ENCODE results near the gene USF3.

The USF3 gene

DNA sequence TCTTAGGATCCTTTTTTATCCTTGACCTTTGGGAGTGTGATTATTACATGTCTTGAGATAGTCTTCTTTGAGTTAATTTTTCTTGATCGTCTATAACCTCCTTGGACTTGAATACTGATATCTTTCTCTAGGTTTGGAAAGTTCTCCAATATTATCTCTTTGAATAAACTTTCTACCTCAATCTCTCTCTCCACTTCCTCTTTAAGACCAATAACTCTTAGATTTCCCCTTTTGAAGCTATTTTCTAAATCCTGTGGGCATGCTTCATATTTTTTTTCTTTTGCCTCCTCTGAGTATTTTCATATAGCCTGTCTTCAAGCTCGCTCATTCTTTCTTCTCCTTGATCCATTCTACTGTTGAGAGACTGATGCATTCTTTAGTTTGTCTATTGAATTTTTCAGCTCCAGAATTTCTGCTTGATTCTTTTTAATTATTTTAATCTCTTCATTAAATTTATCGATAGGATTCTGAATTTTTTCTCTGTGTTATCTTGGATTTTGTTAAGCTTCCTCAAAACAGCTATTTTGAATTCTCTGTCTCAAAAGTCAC lies 12.1 kb downstream of the USF3 start:
- no peak overlapping the region for H3K4me3 Mint-ChIP-seq
- H3K27me3 Mint-ChIP-seq: no peaks in the 10 kb centered on the region
- CTCF ChIA-PET: no interaction called here
- no peak for DNase-seq
- no peaks in the 10 kb centered on the region for H3K4me1 Mint-ChIP-seq
- H3K36me3 Mint-ChIP-seq: peaks cover 30% of the 10 kb centered on the region
- peaks cover 16% of the 10 kb centered on the region for H3K9me3 Mint-ChIP-seq
- no peak overlapping the region for H3K27ac Mint-ChIP-seq

DNA sequence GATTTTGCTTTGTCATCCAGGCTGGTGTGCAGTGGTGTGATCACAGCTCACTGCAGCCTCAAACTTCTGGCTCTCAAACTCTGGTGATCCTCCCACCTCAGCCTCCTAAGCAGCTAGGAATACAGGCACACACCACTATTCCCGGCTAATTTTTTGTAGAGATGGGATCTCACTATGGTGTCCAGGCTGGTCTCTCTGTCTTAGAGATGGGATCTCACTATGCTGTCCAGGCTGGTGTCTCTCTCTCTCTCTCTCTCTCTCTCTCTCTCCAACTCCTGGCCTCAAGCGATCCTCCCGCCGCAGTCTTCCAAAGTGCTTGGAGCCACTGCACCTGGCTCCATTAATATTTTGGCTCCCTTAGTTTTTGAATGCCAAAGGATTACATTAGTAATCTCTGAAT lies 17.7 kb downstream of the USF3 start:
- H3K36me3 Mint-ChIP-seq: peaks cover 22% of the 10 kb centered on the region
- no peak overlapping the region for H3K4me3 Mint-ChIP-seq
- H3K27me3 Mint-ChIP-seq: no peaks in the 10 kb centered on the region
- no peaks in the 10 kb centered on the region for H3K9me3 Mint-ChIP-seq
- DNase-seq: no peak
- H3K27ac Mint-ChIP-seq: peak overlapping the region; percentile 75
- CTCF ChIA-PET: no interaction called here
- H3K4me1 Mint-ChIP-seq: no peaks in the 10 kb centered on the region

DNA sequence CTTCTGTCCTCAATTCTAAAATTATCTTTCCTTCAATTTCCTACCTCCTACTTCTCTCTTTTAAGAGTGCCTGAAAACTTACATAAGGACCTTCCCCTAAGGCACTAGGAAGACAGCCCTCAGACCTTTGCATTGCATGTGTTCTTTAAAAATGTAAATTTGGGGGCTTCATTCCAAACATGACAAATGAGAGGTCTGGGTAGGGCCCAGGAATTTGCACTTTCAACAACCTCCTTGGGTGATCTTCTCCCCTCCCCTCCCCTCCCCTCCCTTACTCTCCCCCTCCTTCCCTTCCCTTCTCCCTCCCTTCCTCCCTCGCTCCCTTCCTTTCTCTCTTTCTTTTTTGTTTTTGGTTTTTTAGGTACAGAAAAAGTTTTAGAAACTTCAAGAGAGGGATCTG lies 18.7 kb downstream of the USF3 start:
- Mint-ChIP-seq H3K9me3 (no peaks in the 10 kb centered on the region), H3K4me1 (no peaks in the 10 kb centered on the region), H3K36me3 (peaks cover 19% of the 10 kb centered on the region), H3K27ac (no peak overlapping the region), H3K4me3 (no peak overlapping the region), H3K27me3 (no peaks in the 10 kb centered on the region)
- no peak for DNase-seq
- CTCF ChIA-PET: no interaction called here

DNA sequence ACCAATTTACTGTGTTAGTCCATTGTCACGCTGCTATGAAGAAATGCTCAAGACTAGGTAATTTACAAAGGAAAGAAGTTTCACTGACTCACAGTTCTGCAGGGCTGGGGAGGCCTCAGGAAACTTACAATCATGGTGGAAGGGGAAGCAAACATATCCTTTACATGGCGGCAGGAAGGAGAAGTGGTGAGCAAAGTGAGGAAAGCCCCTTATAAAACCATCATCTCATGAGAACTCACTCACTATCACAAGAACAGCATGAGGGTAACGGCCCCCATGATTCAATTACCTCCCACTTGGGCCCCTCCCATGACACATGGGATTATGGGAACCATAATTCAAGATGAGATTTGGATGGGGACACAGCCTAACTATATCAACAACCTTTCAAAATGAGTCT lies 20.2 kb downstream of the USF3 start:
- no peaks in the 10 kb centered on the region for H3K9me3 Mint-ChIP-seq
- H3K27me3 Mint-ChIP-seq: no peaks in the 10 kb centered on the region
- H3K4me1 Mint-ChIP-seq: no peaks in the 10 kb centered on the region
- H3K36me3 Mint-ChIP-seq: peaks cover 20% of the 10 kb centered on the region
- no peak overlapping the region for H3K4me3 Mint-ChIP-seq
- H3K27ac Mint-ChIP-seq: no peak overlapping the region
- no peak for DNase-seq
- CTCF ChIA-PET: no interaction called here

DNA sequence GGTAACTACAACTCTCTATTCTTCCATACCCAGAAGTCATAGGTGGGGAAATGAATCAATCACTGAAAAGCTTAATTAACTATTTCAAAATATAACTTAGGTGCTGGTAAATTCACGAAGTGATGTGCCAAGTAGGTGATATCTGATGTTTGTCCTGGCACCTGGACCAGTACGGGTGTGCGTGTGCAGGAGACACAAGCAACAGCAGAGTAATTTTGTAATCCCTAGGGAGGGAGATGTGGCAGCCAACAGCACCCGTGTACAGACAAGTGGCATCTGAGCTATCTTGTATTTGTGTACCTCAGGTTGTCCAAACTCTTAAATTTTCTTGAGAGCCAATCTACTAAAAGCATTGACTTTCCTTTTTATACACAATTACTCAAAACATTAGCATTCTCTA lies 22.8 kb downstream of the USF3 start:
- no peaks in the 10 kb centered on the region for H3K4me1 Mint-ChIP-seq
- no peak overlapping the region for H3K4me3 Mint-ChIP-seq
- DNase-seq: no peak
- H3K36me3 Mint-ChIP-seq: peaks cover 22% of the 10 kb centered on the region
- no peaks in the 10 kb centered on the region for H3K9me3 Mint-ChIP-seq
- H3K27ac Mint-ChIP-seq: no peak overlapping the region
- CTCF ChIA-PET: no interaction called here
- no peaks in the 10 kb centered on the region for H3K27me3 Mint-ChIP-seq

DNA sequence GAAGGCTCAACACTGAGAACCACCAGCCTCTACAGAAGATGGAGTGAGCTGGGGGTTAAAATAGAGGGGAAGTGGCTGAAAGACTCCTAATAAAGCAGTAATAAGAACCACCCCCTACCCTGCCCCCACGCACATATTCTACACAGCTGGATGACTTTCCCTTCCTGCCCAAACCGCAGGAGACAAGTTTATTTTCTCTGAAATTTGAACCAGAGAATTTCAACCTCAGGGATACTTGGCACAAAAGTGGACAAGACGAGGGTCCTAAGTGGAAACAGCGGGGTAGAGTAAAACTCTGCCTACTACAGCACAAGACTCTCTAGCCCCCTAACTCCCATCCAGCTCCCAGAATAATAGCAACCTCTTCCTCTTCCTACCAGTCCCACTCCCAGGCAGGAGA lies 28.4 kb downstream of the USF3 start:
- no peak overlapping the region for H3K4me3 Mint-ChIP-seq
- peaks cover 29% of the 10 kb centered on the region for H3K4me1 Mint-ChIP-seq
- no peaks in the 10 kb centered on the region for H3K27me3 Mint-ChIP-seq
- no peak overlapping the region for H3K27ac Mint-ChIP-seq
- no peaks in the 10 kb centered on the region for H3K9me3 Mint-ChIP-seq
- CTCF ChIA-PET: interaction anchor here (0.7 kb wide), 1 partner anchor 26 kb away, joined by 3 read pairs; no protein-coding TSS in a partner anchor
- DNase-seq: no peak
- peaks cover 26% of the 10 kb centered on the region for H3K36me3 Mint-ChIP-seq

DNA sequence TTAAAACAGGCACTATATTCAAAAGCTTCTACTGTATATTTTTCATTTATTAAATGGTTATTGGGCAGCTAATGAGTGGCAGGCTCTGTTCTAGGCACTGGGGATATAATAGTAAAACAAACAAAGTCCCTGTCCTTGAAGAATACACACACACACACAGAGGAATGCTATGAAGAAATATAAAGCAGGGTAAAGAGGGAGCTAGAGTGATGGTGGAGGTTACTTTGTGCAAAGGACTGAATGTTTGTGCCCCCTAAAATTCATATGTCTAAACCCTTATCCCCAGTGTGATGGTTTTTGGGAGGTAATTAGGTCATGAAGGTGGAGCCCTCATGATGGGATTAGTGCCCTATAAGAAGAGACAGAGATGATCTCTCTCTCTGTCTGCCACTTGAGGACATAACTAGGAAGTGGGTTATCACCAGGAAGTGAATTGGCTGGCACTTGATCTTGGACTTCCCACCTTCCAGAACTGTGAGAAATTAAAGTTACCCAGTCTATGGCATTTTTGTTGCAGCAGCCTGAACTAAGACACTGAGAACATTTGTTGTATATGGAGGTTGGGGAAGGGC lies 31.8 kb downstream of the USF3 start:
- DNase-seq: no peak
- Mint-ChIP-seq H3K27me3 (no peaks in the 10 kb centered on the region), H3K4me3 (no peak overlapping the region), H3K27ac (no peak overlapping the region), H3K4me1 (peaks cover 29% of the 10 kb centered on the region), H3K9me3 (no peaks in the 10 kb centered on the region), H3K36me3 (peaks cover 43% of the 10 kb centered on the region)
- CTCF ChIA-PET: no interaction called here

DNA sequence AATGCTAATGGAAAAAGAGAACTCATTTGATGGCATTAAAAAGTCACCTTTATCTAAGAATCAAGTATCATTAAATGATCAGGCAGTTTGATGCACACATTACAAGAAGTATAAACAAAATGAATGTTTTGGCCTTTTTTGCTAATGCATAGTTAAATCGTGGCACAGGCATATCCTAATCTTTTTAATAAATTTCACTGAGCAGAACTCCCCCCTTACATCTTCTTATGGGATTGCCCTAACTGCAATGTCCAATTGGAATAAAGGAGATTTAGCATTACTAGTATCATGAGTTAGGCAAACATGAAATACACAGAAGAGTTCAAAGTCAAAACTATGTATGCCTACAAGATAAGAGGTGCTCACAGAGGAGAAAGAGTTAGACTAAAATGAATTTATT lies 32.7 kb downstream of the USF3 start:
- no peak for DNase-seq
- Mint-ChIP-seq H3K27me3 (no peaks in the 10 kb centered on the region), H3K36me3 (peaks cover 49% of the 10 kb centered on the region), H3K4me1 (peaks cover 29% of the 10 kb centered on the region), H3K9me3 (no peaks in the 10 kb centered on the region), H3K27ac (no peak overlapping the region), H3K4me3 (no peak overlapping the region)
- CTCF ChIA-PET: interaction anchor here (1.0 kb wide), 1 partner anchor 31 kb away, joined by 3 read pairs; no protein-coding TSS in a partner anchor

DNA sequence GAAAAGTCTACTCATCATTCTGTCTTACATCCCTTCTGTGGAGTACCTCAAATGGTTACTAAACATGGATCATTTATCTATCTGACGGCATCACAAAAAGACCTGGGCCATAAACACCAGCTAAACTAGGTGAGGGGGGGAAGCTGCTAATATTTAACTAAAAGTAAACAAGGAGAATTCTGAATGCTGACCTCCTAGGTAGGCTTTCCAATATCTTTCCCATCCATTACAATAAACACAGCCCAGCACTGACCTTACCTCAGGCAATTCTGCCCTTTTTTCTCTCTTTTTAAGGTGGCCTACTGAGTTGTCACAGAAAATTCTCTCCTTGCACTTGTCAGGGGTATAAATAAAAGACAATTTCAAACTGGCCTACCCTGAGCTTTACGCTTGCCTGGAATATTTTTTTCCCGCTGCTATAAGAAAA lies 33.1 kb downstream of the USF3 start:
- CTCF ChIA-PET: interaction anchor here (1.0 kb wide), 1 partner anchor 31 kb away, joined by 3 read pairs; no protein-coding TSS in a partner anchor
- H3K36me3 Mint-ChIP-seq: peaks cover 49% of the 10 kb centered on the region

DNA sequence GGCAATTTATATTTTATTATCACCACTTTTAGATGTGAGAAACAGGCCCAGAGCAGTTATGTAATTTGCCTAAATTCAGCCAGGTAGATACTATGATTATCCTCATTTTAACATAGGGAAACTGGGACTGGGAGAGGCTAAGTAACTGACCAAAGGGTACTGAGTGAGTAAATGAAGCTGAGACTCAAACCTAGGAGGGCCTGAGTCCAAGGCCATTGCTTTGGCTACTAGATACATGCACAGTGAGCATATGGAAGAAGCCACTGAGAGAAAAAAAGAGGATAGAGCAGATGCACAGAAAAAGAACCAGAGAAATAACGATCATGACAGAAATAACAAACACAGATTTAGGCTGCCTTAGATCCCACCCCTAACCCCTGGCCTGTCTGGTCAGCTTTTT lies 33.6 kb downstream of the USF3 start:
- H3K27ac Mint-ChIP-seq: no peak overlapping the region
- H3K4me1 Mint-ChIP-seq: peaks cover 22% of the 10 kb centered on the region
- CTCF ChIA-PET: interaction anchor here (1.0 kb wide), 1 partner anchor 32 kb away, joined by 3 read pairs; no protein-coding TSS in a partner anchor
- no peaks in the 10 kb centered on the region for H3K27me3 Mint-ChIP-seq
- no peak overlapping the region for H3K4me3 Mint-ChIP-seq
- no peak for DNase-seq
- peaks cover 52% of the 10 kb centered on the region for H3K36me3 Mint-ChIP-seq
- no peaks in the 10 kb centered on the region for H3K9me3 Mint-ChIP-seq

More for the DNA sequence above, 33.1 kb downstream of the USF3 start:
- H3K4me3 Mint-ChIP-seq: no peak overlapping the region
- DNase-seq: no peak
- no peaks in the 10 kb centered on the region for H3K27me3 Mint-ChIP-seq
- no peak overlapping the region for H3K27ac Mint-ChIP-seq
- H3K9me3 Mint-ChIP-seq: no peaks in the 10 kb centered on the region
- peaks cover 27% of the 10 kb centered on the region for H3K4me1 Mint-ChIP-seq

DNA sequence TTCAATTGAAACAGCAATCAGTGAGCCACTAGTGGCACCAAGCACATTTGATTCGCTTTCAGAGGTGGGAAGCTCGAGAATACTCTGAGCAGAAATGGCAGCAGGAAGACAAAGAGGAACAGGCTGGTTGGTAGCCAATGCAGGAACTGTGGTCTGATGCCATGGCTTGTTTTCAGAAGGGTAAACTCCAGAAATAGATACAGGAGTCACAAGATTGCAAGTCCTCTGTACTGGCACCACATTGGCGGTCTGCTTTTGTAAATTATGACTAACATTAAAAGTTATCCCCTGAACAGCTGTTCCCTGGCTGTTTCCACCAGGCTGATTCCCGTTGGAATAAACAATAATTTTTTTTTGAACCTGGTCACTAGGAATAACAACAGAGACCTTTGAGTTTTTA lies 35.5 kb downstream of the USF3 start:
- Mint-ChIP-seq H3K27ac (no peak overlapping the region), H3K36me3 (peaks cover 61% of the 10 kb centered on the region), H3K9me3 (no peaks in the 10 kb centered on the region), H3K4me3 (no peak overlapping the region), H3K27me3 (no peaks in the 10 kb centered on the region), H3K4me1 (peaks cover 8% of the 10 kb centered on the region)
- CTCF ChIA-PET: no interaction called here
- DNase-seq: no peak

DNA sequence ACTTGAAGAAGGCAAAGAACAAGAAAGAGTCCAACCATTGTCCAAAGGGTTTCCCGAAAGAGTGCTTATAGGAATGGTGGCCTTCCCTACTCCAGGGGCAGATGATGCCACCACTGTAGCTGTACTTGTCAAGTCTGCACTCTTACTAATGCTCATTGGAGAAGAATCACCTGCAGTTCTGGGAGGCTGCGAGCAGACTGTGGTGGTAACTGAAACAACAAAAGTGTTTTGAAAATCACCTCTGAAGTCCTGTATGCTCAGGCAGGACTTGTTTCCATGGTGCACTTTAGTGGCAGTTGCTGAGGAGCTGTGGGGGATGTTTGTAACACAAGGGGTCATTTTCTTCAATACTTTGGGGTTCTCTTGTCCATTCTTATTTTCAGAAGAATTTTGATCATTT lies 36.0 kb downstream of the USF3 start:
- CTCF ChIA-PET: no interaction called here
- no peak overlapping the region for H3K4me3 Mint-ChIP-seq
- no peaks in the 10 kb centered on the region for H3K27me3 Mint-ChIP-seq
- no peak for DNase-seq
- no peak overlapping the region for H3K27ac Mint-ChIP-seq
- peaks cover 8% of the 10 kb centered on the region for H3K4me1 Mint-ChIP-seq
- peaks cover 63% of the 10 kb centered on the region for H3K36me3 Mint-ChIP-seq
- H3K9me3 Mint-ChIP-seq: no peaks in the 10 kb centered on the region

DNA sequence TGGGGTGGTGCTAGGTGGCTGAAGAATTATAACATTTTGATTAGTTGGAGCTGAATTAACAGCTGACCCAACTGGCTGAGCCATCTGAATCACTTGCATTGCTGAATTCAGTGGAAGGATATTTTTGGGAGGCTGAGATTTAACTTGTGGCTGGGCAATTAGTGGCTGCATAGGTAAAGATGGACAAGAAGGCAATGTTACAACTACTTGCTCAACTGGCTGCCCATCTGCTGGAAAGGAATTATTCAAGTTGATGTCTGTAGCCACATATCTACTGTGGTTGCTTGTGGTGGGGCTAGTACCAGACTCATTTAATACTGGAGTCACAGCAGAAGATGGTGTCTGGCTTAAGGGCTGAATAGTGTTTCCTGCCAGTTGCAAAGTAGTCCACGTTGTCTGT lies 36.4 kb downstream of the USF3 start:
- CTCF ChIA-PET: no interaction called here
- Mint-ChIP-seq H3K36me3 (peaks cover 62% of the 10 kb centered on the region), H3K4me3 (no peak overlapping the region), H3K27ac (no peak overlapping the region), H3K27me3 (no peaks in the 10 kb centered on the region), H3K9me3 (no peaks in the 10 kb centered on the region), H3K4me1 (peaks cover 6% of the 10 kb centered on the region)
- no peak for DNase-seq

DNA sequence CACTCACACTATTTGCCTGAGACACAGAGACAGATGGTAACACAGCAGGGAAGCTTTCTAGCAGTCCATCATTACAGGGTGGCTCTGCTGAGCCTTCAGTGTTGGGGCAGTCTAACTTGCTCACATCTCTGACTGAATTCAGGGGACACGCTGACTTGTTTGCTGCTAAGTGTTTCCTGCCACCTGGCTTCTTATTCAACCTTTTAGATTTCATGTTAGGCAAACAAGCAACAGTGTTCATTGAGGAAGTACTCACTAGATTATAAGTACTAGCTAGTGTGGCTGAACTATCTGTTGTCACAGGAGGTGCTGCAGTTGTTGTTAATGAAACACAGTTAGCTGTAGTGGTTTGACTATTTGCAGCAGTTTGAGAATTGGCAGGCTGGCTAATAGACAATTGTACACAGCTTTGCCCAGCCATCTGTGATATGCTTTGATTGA lies 37.3 kb downstream of the USF3 start:
- Mint-ChIP-seq H3K27ac (no peak overlapping the region), H3K4me1 (no peaks in the 10 kb centered on the region), H3K4me3 (no peak overlapping the region), H3K9me3 (no peaks in the 10 kb centered on the region), H3K27me3 (no peaks in the 10 kb centered on the region), H3K36me3 (peaks cover 62% of the 10 kb centered on the region)
- DNase-seq: no peak
- CTCF ChIA-PET: no interaction called here

DNA sequence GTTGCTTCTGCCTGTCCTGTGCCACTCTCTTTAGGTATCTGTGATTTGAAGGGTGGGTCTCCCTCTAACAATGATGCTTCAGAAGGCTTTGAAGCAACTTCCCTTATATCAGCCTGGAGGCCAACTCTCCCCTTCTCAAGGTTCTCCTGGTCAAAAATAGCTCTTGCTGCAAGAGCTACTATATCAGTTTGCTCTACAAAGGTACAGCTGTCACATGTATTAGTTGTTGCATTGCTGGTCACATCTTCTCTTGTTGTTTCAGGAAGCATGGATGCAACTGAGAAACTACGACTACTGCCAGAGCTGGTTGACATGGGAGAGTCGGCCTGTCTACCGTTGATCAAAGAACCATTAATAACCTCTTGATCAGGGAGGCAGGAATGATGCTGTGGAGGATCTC lies 38.3 kb downstream of the USF3 start:
- H3K4me3 Mint-ChIP-seq: no peak overlapping the region
- H3K36me3 Mint-ChIP-seq: peaks cover 54% of the 10 kb centered on the region
- H3K4me1 Mint-ChIP-seq: no peaks in the 10 kb centered on the region
- CTCF ChIA-PET: no interaction called here
- no peak for DNase-seq
- H3K27me3 Mint-ChIP-seq: no peaks in the 10 kb centered on the region
- H3K27ac Mint-ChIP-seq: no peak overlapping the region
- no peaks in the 10 kb centered on the region for H3K9me3 Mint-ChIP-seq

All from activated naive CD4-positive, alpha-beta T cell treated with anti-CD3 and anti-CD28 coated beads, Interleukin-2, amount 10 ng/mL, durations not matched to agents 7 days and 5 days (primary cell).